Kidney epithelial cell (primary cell): ENCODE measurements around the gene ZNF438. TPM values are rescaled to one million over a fixed set of nuclear protein-coding genes. Genes with fewer than 3 reads are reported as not detected.
A peak's percentile ranks its signal among the peaks of the same experiment; 100 is the strongest.

Source experiments
- DNase-seq: peaks from one replicate; pipeline ENCODE4 v3.0.0-alpha.2; 2010; ENCODE audit warnings: low read depth
- H3K27me3 ChIP-seq: 2 replicates; pipeline ENCODE4 v1.6.0; 2011; ENCODE audit warnings: low read length; ENCODE audit not compliant: control insufficient read depth, insufficient read depth
- H3K36me3 ChIP-seq: 2 replicates; pipeline ENCODE4 v1.5.1; 2011; ENCODE audit warnings: low read length; ENCODE audit not compliant: control insufficient read depth, insufficient read depth
- H3K4me3 ChIP-seq: 2 replicates; pipeline ENCODE4 v1.5.1; 2011; ENCODE audit warnings: low read depth, mild to moderate bottlenecking, control low read depth, low read length
- CTCF ChIP-seq: IDR thresholded peaks from 2 replicates; pipeline ENCODE4 v1.5.1; 2011; ENCODE audit warnings: mild to moderate bottlenecking, moderate library complexity, low read length, control low read depth, inconsistent platforms; ENCODE audit not compliant: insufficient read depth, poor library complexity, severe bottlenecking
- total RNA-seq: library from RNA; depleted of rRNA; stranded (reverse); fragments of >200 nt; gene quantifications from 2 replicates; pipeline ENCODE4 v1.2.3, GENCODE V29; 2015

Gene ZNF438
- total RNA-seq, 1 donor from 2014 or later = 3.3 TPM

GRCh38 chr10:31073996-31074721 lies 42.5 kb upstream of the ZNF438 start:
- Histone ChIP-seq H3K27me3 (no peaks in the 10 kb centered on the region), H3K36me3 (no peaks in the 10 kb centered on the region), H3K4me3 (no peak overlapping the region)
- no peak for TF ChIP-seq CTCF
- DNase-seq = no peak

- DNase-seq = no peak
- TF ChIP-seq CTCF = no peak
- Histone ChIP-seq H3K4me3 (no peak overlapping the region), H3K36me3 (no peaks in the 10 kb centered on the region), H3K27me3 (no peaks in the 10 kb centered on the region)
Measured at GRCh38 chr10:31073211-31073610, 41.5 kb upstream of the ZNF438 start.

- no peaks in the 10 kb centered on the region for H3K36me3 ChIP-seq
- no peak for DNase-seq
- H3K27me3 ChIP-seq = no peaks in the 10 kb centered on the region
- no peak for TF ChIP-seq CTCF
- H3K4me3 ChIP-seq = no peak overlapping the region
Measured at GRCh38 chr10:31072451-31072850, 40.8 kb upstream of the ZNF438 start.

DNA sequence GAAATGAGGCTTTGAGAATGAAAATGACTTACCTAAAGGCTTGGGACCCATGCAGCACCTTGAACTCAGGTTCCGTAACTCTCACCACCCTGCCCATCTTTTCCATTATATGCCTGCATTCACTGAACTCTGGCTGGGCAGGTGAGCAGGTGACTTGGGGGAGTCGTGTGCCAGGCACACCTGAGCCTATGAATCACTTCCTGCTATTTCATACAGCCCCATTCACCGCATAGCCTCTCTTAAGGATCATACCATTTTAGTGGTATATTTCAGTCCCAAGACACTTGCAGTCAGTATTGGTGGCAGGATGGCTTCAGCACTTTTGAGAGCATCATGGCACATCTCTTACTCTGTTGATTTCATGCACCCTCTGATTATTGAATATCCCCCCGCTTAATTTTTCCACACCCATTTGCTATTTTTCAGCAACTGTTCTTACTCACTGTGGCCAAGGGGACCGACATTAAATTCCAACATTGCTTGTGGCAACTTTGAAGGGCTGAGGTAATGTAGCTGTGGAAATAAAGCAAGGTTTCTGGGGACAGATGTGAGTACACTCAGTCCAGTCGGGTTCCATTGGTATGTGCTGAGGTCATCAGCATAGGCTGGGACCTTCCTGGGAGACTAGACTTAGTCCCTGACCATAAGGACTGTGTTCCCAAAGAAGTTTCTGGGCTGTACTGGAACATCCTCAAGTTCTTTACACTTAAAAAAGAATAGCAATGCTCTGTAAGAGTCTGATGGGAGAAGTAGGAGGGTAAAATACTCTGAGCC lies 39.8 kb upstream of the ZNF438 start:
- H3K36me3 ChIP-seq = no peaks in the 10 kb centered on the region
- peak; percentile 65 for DNase-seq
- H3K27me3 ChIP-seq = no peaks in the 10 kb centered on the region
- no peak overlapping the region for H3K4me3 ChIP-seq
- TF ChIP-seq CTCF = no peak

DNA sequence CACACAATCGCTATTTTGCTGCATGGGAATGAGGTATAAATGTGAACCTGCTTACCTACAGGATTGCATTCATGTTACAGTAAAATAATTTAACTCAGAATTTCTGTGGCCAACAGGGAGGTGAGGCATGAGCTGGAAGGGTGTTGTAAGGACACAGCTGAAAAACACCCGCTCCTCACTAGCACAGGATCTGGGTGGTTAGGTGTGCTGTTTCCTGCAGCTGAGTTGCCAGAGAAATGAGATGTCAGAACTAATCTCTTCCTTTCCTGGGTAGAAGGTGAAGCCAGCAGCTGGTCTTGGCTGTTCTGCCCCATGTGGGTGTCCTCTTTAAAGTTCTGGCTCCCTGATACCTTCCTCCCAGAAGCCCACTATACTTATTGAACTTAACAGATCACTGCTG lies 39.0 kb upstream of the ZNF438 start:
- no peak for TF ChIP-seq CTCF
- Histone ChIP-seq H3K36me3 (no peaks in the 10 kb centered on the region), H3K4me3 (no peak overlapping the region), H3K27me3 (no peaks in the 10 kb centered on the region)
- no peak for DNase-seq
